GM12878 (cell line): ENCODE data around the gene WFDC11. TPM values are rescaled to one million over a fixed set of nuclear protein-coding genes. Genes with fewer than 3 reads are reported as not detected.
"Not testable (repeated sequence)": the region's sequence is repeated elsewhere in the genome, so short reads cannot be mapped to it uniquely, and the experiment has no call there.

Experiments
- ATAC-seq: fragments of 200-7000 bp; cut with Tn5 transposase; 3 replicates; pipeline ENCODE4 v1.9.1; 2020; ENCODE audit warnings: mild to moderate bottlenecking, moderate library complexity
- Bru-seq: library from RNA; stranded (reverse); fragments of 400-500 nt; gene quantifications from one replicate; lab custom pipeline; 2021; lab: Mats Ljungman, UMichigan
- BruChase-seq, 2 experiments: library from RNA; stranded (reverse); fragments of 400-500 nt; gene quantifications; one replicate each; lab custom pipeline; 2021; lab: Mats Ljungman, UMichigan
- BruUV-seq: library from RNA; stranded (reverse); fragments of 400-500 nt; replicated peaks from 2 replicates; lab custom pipeline; 2021; lab: Mats Ljungman, UMichigan
- CTCF ChIA-PET: fragments of 300-600 bp; sonication (Branson Sonifier 250); formaldehyde crosslinking; extraction: SDS; loops from one replicate; lab custom pipeline; 2021; ENCODE audit warnings: inconsistent platforms; lab: Yijun Ruan, JAX
- POLR2A ChIA-PET: fragments of 350-600 bp; formaldehyde crosslinking; extraction: SDS; loops from one replicate; lab custom pipeline; 2021; ENCODE audit warnings: inconsistent platforms; lab: Charles Lee
- RAD21 ChIA-PET: fragments of 300-600 bp; sonication (Branson Sonifier 250); formaldehyde crosslinking; loops from one replicate; lab custom pipeline; 2023; ENCODE audit warnings: antibody characterized with exemption; ENCODE audit not compliant: unreplicated experiment; lab: Charles Lee
- SMC1A ChIA-PET: fragments of 300-600 bp; sonication (Branson Sonifier 250); formaldehyde crosslinking; loops from one replicate; lab custom pipeline; 2023; ENCODE audit not compliant: unreplicated experiment, uncharacterized antibody; lab: Charles Lee
- DNase-seq: peaks from one replicate; pipeline ENCODE4 v3.0.0-alpha.2; 2011; ENCODE audit warnings: low read depth, low spot score
- FAIRE-seq: peaks from 3 replicates; lab custom pipeline; 2011; peaks lifted over from hg19 to GRCh38; lab: Jason Lieb, UNC
- H2AFZ ChIP-seq: 2 replicates; pipeline ENCODE4 v1.6.0; 2011; ENCODE audit warnings: low read depth, low read length, control low read depth; ENCODE audit not compliant: control insufficient read depth
- H3K27ac ChIP-seq: 2 replicates; pipeline ENCODE4 v1.5.1; 2011; ENCODE audit warnings: control low read depth; ENCODE audit not compliant: control insufficient read depth, insufficient read depth
- H3K27me3 ChIP-seq, 2 experiments: replicated peaks in 1 of 2; 2 replicates each; pipeline versions ENCODE4 v1.6.0 to v1.6.1; 2011; ENCODE audit warnings: low read length in 1 of 2; ENCODE audit not compliant: control insufficient read depth in 2 of 2, insufficient read depth in 2 of 2
- H3K36me3 ChIP-seq, 2 experiments: 2 replicates each; pipeline ENCODE4 v1.5.1; 2011; ENCODE audit warnings: low read length in 1 of 2; ENCODE audit not compliant: control insufficient read depth in 2 of 2, insufficient read depth in 2 of 2
- H3K4me1 ChIP-seq: 2 replicates; pipeline ENCODE4 v1.6.1; 2011; ENCODE audit warnings: mild to moderate bottlenecking, low read length, moderate library complexity, mixed read lengths; ENCODE audit not compliant: control insufficient read depth, insufficient read depth
- H3K4me2 ChIP-seq: 2 replicates; pipeline ENCODE4 v1.6.0; 2011; ENCODE audit warnings: control low read depth; ENCODE audit not compliant: control insufficient read depth, insufficient read depth
- H3K4me3 ChIP-seq: fragments of 200-600 bp; sonication (generic); 2 replicates; pipeline ENCODE4 v1.5.1; 2016
- H3K79me2 ChIP-seq: 2 replicates; pipeline ENCODE4 v1.6.0; 2011; ENCODE audit warnings: low read length; ENCODE audit not compliant: control insufficient read depth, insufficient read depth
- H3K9ac ChIP-seq: 2 replicates; pipeline ENCODE4 v1.8.0; 2011; ENCODE audit warnings: low read length, control low read depth, mixed read lengths; ENCODE audit not compliant: control insufficient read depth, insufficient read depth
- H3K9me3 ChIP-seq: replicated peaks from 3 replicates; pipeline ENCODE4 v1.5.1; 2011; ENCODE audit warnings: mild to moderate bottlenecking, low read length; ENCODE audit not compliant: control insufficient read depth, insufficient read depth
- H4K20me1 ChIP-seq: 2 replicates; pipeline ENCODE4 v1.6.0; 2011; ENCODE audit not compliant: control insufficient read depth, insufficient read depth
- BCL11A ChIP-seq: IDR thresholded peaks from 2 replicates; pipeline ENCODE4 v1.6.1; 2011; ENCODE audit warnings: low read depth, low read length
- BRCA1 ChIP-seq: IDR thresholded peaks from 2 replicates; pipeline ENCODE4 v1.6.1; 2011; ENCODE audit warnings: low read depth, low read length, improper control_type of control experiment
- MYC ChIP-seq: IDR thresholded peaks from 2 replicates; pipeline ENCODE4 v1.6.1; 2011; ENCODE audit warnings: mild to moderate bottlenecking, low read length, moderate library complexity, inconsistent platforms; ENCODE audit not compliant: insufficient read depth, insufficient replicate concordance, insufficient read length, severe bottlenecking
- RAD51 ChIP-seq: fragments of 450-650 bp; IDR thresholded peaks from 2 replicates; pipeline ENCODE4 v1.6.1; 2016; ENCODE audit warnings: moderate library complexity, mild to moderate bottlenecking, inconsistent platforms
- STAT1 ChIP-seq: fragments of 450-650 bp; conservative IDR thresholded peaks from 2 replicates; pipeline ENCODE4 v1.6.1; 2014; ENCODE audit warnings: antibody characterized with exemption, mild to moderate bottlenecking
- WGBS: methylation state at CpG from one replicate; pipeline ENCODE4 v1.1.6; 2016; ENCODE audit warnings: low lambda C conversion rate; ENCODE audit not compliant: insufficient replicate concordance, insufficient coverage; ENCODE audit errors: missing lambda C conversion rate; 5-methylcytosine and 5-hydroxymethylcytosine counted together
- in situ Hi-C: fragments of 300-500 bp; cut with MboI; formaldehyde crosslinking; loops from 9 replicates; pipeline ENCODE4 v1.14.3; 2018; ENCODE audit warnings: mixed read lengths
- intact Hi-C: fragments of 100-400 bp; cut with micrococcal nuclease; formaldehyde crosslinking; loops from one replicate; pipeline ENCODE4 v1.14.2; 2022; ENCODE audit not compliant: unreplicated experiment
- long read RNA-seq, 2 experiments: library from polyadenylated mRNA; unstranded; transcript quantifications; one replicate each; pipeline ENCODE4 v2.0.0, GENCODE V29; 2019 to 2020
- polyA minus RNA-seq, 3 experiments: library from RNA; depleted of rRNA, polyadenylated mRNA; stranded (reverse); fragments of >200 nt; gene quantifications; 2 replicates each; pipeline ENCODE4 v1.2.3, GENCODE V29; 2011
- polyA plus RNA-seq, 11 experiments: library from polyadenylated mRNA; depleted of rRNA in 4 of 11; unstranded in 6 of 11; stranded (reverse) in 5 of 11; fragments of >200 nt; fragmentation: Nextera tagmentation in 4 of 11; fragmentation: Illumina TruSeq in 1 of 11; extraction: Ambion mirVana in 4 of 11; extraction: Trizol in 1 of 11; gene quantifications; 1 replicate in 1 of 11; 2 replicates in 10 of 11; pipeline versions ENCODE4 v1.2.1 to v1.2.3, GENCODE V29; 2011 to 2016; ENCODE audit warnings: inconsistent platforms in 2 of 11, missing spikeins in 2 of 11, low read depth in 1 of 11
- total RNA-seq, 4 experiments: library from RNA; depleted of rRNA in 3 of 4; stranded (reverse); fragments of >200 nt in 3 of 4; fragmentation: Illumina TruSeq in 1 of 4; extraction: Trizol in 1 of 4; gene quantifications; 2 replicates each; pipeline versions ENCODE4 v1.2.1 to v1.2.3, GENCODE V29; 2013 to 2021

Gene WFDC11
- not detected in 2 replicates for total RNA-seq (2013; cell fraction: nucleolus; rRNA removed)
- total RNA-seq (2014; rRNA removed) (not detected in 2 replicates), total RNA-seq (2014; rRNA removed; fragmentation: Illumina TruSeq; extraction: Trizol) (not detected in 2 replicates), total RNA-seq (2021) (not detected in 2 replicates), polyA plus RNA-seq (2011; rRNA removed) (not detected in 2 replicates), polyA plus RNA-seq (2014; fragmentation: Illumina TruSeq; extraction: Trizol) (not detected in 2 replicates), polyA plus RNA-seq (2014; fragmentation: Nextera tagmentation; extraction: Ambion mirVana) (not detected), polyA plus RNA-seq (2014; rRNA removed) (not detected in 2 replicates), polyA plus RNA-seq (2016; fragmentation: Nextera tagmentation; extraction: Ambion mirVana) (not detected), polyA minus RNA-seq (2011; rRNA and poly(A)+ RNA removed) (not detected in 2 replicates), Bru-seq, nascent RNA (percentile 4 among the genes with signal in this experiment), BruChase-seq, experiment 1, labeled RNA remaining after a 6-hour chase (percentile 5 among the genes with signal in this experiment), BruChase-seq, experiment 2, labeled RNA remaining after a 2-hour chase (not detected)
- polyA plus RNA-seq (2011; ENCODE audit: low read depth): not detected
- not detected in 2 replicates for polyA plus RNA-seq (2011; cell fraction: cytosol; rRNA removed)
- not detected in 2 replicates for polyA plus RNA-seq (2011; cell fraction: nucleus; rRNA removed)
- not detected in 2 replicates for polyA plus RNA-seq (2012)
- polyA minus RNA-seq (2011; cell fraction: cytosol; rRNA and poly(A)+ RNA removed): not detected in 2 replicates
- polyA minus RNA-seq (2011; cell fraction: nucleus; rRNA and poly(A)+ RNA removed): not detected in 2 replicates
- long read RNA-seq, experiment 1: 0 reads
- long read RNA-seq, experiment 2: 0 reads

- intact Hi-C loops: no loop called here
- ATAC-seq (no peak), FAIRE-seq (no peak), DNase-seq (no peak)
- no peaks in the 10 kb centered on the region for H3K36me3 ChIP-seq
- H4K20me1 ChIP-seq: no peaks in the 10 kb centered on the region
- WGBS: 9% methylated on average over 1 of the region's 1 CpG
- H3K9ac ChIP-seq: no peak within 1 kb of the TSS
- no peaks in the 10 kb centered on the region for H3K4me1 ChIP-seq
- no peak for TF ChIP-seq STAT1
- TF ChIP-seq MYC: no peak
- TF ChIP-seq RAD51: no peak
- TF ChIP-seq BCL11A: no peak
- no peak for TF ChIP-seq BRCA1
- TF ChIP-seq, all 136 proteins: peak for 0
- H3K4me2 ChIP-seq: no peak within 1 kb of the TSS
- no peaks in the 10 kb centered on the region for H3K27me3 ChIP-seq
- H3K27ac ChIP-seq: no peak within 1 kb of the TSS
- POLR2A ChIA-PET: no interaction called here
- in situ Hi-C loops: no loop called here
- no peak within 1 kb of the TSS for H2AFZ ChIP-seq
- CTCF ChIA-PET: interaction anchor here (0.7 kb wide), 1 partner anchor 1164 kb away, joined by 3 read pairs; no protein-coding TSS in a partner anchor
- no TSS peak for BruUV-seq
- H3K79me2 ChIP-seq: no peaks in the 10 kb centered on the region
- RAD21 ChIA-PET: no interaction called here
- no peak within 1 kb of the TSS for H3K4me3 ChIP-seq
- H3K9me3 ChIP-seq: no peaks in the 10 kb centered on the region
- SMC1A ChIA-PET: no interaction called here
These were observed at the start of gene WFDC11 for GRCh38 chr20:45670139-45670538. Gene WFDC11, minus strand, starts transcription at chr20:45670239. Its CDS starts 19,639 bp downstream, at chr20:45650600.

DNA sequence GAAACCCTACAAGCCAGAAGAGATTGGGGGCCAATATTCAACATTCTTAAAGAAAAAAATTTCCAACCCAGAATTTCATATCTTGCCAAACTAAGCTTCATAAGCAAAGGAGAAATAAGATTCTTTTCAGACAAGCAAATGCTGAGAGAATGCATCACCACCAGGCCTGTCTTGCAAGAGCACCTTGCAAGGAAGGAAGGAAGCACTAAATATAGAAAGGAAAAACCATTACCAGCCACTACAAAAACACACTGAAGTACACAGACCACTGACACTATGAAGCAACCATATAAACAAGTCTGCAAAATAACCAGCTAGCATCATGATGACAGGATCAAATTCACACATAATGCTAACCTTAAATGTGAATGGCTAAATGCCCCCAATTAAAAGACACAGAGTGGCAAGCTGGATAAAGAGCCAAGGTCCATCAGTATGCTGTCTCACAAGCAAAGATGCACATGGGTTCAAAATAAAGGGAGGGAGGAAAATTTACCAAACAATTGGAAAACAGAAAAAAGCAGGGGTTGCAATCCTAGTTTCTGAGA, 46.2 kb upstream of the WFDC11 start:
- DNase-seq, H2AFZ ChIP-seq, FAIRE-seq, RAD21 ChIA-PET, H4K20me1 ChIP-seq, H3K36me3 ChIP-seq, POLR2A ChIA-PET, SMC1A ChIA-PET, H3K79me2 ChIP-seq, intact Hi-C loops, H3K4me2 ChIP-seq, ATAC-seq, BruUV-seq, H3K27ac ChIP-seq, H3K4me3 ChIP-seq, H3K4me1 ChIP-seq, H3K9me3 ChIP-seq, H3K27me3 ChIP-seq, in situ Hi-C loops, H3K9ac ChIP-seq: not testable (repeated sequence)
- CTCF ChIA-PET: interaction anchor here (1.4 kb wide), 1 partner anchor 55 kb away, joined by 4 read pairs; no protein-coding TSS in a partner anchor
